HL-60 (cell line): ENCODE data around the gene FEZ2.

Source experiments
- DNase-seq, 2 experiments: peaks; one replicate each; pipeline ENCODE4 v3.0.0-alpha.2; 2010 to 2020; ENCODE audit warnings: low read depth in 1 of 2, low spot score in 1 of 2
- H3K27ac ChIP-seq: fragments of 250-450 bp; sonication (Bioruptor Pico); replicated peaks from 2 replicates; pipeline ENCODE4 v1.5.1; 2020; ENCODE audit warnings: mild to moderate bottlenecking, moderate library complexity
- H3K27me3 ChIP-seq: fragments of 250-450 bp; sonication (Bioruptor Pico); 2 replicates; pipeline ENCODE4 v1.5.1; 2021; ENCODE audit warnings: mild to moderate bottlenecking, moderate library complexity; ENCODE audit not compliant: insufficient read depth, poor library complexity, severe bottlenecking
- H3K4me3 ChIP-seq: replicated peaks from 2 replicates; pipeline ENCODE4 v1.5.1; 2011; ENCODE audit warnings: mild to moderate bottlenecking, control low read depth, low read length; ENCODE audit not compliant: insufficient read depth
- CTCF ChIP-seq: IDR thresholded peaks from one replicate; pipeline ENCODE4 v1.5.1; 2011; ENCODE audit warnings: low read length, control low read depth, inconsistent platforms; ENCODE audit not compliant: insufficient read depth
- GABPA ChIP-seq: IDR thresholded peaks from 2 replicates; pipeline ENCODE4 v1.6.1; 2012; ENCODE audit warnings: low read depth
- POLR2AphosphoS5 ChIP-seq: IDR thresholded peaks from 2 replicates; pipeline ENCODE4 v1.6.1; 2012; ENCODE audit warnings: low read depth
- SPI1 ChIP-seq: IDR thresholded peaks from 2 replicates; pipeline ENCODE4 v1.6.1; 2012; ENCODE audit warnings: low read depth, mild to moderate bottlenecking, borderline replicate concordance
- TF ChIP-seq, protein P1 (sequence below): IDR thresholded peaks from 2 replicates; pipeline ENCODE4 v1.6.1; 2012; ENCODE audit warnings: low read depth; ENCODE audit not compliant: insufficient replicate concordance

The FEZ2 gene

DNA sequence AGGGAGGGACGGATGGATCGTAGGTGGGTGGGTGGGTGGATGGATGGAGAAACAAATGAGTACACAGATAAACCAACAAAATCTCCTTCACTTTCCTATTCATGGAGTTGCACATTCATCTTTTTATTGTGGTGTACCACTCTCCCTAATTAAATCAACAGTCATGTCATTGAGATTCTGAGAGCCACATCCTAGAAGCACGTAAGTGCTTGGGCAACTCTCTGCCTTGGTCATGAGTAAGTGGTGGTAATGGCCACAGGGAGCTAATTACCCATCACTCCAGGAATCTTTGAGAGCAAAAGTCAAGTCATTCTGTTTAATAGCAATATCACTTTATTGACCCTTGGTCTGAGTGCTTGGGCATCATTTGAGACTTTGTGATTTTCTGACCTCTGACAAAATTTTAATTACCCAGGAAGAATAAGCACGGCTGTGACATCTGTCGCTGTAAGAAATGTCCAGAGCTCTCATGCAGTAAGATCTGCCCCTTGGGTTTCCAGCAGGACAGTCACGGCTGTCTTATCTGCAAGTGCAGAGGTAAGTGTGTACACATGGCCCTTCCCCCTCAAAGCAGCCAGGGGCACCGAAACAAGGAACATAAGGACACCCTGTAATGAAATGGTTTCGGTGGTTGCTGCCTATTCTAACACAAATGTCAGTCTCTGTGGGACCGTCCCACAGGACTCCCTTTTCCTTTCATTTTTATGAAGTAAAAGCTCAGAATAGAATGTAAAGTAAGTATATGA lies 85.9 kb downstream of the FEZ2 start:
- no peak for DNase-seq
- no peak for TF ChIP-seq GABPA
- TF ChIP-seq, protein P1, sequence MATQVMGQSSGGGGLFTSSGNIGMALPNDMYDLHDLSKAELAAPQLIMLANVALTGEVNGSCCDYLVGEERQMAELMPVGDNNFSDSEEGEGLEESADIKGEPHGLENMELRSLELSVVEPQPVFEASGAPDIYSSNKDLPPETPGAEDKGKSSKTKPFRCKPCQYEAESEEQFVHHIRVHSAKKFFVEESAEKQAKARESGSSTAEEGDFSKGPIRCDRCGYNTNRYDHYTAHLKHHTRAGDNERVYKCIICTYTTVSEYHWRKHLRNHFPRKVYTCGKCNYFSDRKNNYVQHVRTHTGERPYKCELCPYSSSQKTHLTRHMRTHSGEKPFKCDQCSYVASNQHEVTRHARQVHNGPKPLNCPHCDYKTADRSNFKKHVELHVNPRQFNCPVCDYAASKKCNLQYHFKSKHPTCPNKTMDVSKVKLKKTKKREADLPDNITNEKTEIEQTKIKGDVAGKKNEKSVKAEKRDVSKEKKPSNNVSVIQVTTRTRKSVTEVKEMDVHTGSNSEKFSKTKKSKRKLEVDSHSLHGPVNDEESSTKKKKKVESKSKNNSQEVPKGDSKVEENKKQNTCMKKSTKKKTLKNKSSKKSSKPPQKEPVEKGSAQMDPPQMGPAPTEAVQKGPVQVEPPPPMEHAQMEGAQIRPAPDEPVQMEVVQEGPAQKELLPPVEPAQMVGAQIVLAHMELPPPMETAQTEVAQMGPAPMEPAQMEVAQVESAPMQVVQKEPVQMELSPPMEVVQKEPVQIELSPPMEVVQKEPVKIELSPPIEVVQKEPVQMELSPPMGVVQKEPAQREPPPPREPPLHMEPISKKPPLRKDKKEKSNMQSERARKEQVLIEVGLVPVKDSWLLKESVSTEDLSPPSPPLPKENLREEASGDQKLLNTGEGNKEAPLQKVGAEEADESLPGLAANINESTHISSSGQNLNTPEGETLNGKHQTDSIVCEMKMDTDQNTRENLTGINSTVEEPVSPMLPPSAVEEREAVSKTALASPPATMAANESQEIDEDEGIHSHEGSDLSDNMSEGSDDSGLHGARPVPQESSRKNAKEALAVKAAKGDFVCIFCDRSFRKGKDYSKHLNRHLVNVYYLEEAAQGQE = no peak
- TF ChIP-seq CTCF = no peak
- no peak for TF ChIP-seq POLR2AphosphoS5
- TF ChIP-seq SPI1 = no peak

DNA sequence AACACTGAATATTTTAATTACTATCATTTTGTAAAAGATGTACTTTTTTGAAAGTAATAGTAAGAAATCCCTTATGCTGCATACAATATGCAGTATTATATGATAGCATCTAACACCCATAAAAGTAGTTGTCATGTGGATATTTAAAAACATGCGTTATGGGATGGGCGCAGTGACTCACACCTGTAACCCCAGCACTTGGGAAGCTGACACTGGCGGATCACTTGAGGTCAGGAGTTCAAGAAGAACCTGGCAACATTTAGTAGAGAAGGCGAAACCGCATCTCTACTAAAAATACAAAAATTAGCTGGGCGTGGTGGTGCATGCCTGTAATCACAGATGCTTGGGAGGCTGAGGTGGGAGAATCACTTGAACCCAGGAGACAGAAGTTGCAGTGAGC lies 88.9 kb downstream of the FEZ2 start:
- no peak for DNase-seq
- H3K4me3 ChIP-seq = no peak overlapping the region
- H3K27me3 ChIP-seq = no peaks in the 10 kb centered on the region
- TF ChIP-seq SPI1 = no peak
- TF ChIP-seq POLR2AphosphoS5 = no peak
- TF ChIP-seq CTCF = no peak
- TF ChIP-seq, protein P1 = no peak
- no peak for TF ChIP-seq GABPA
- no peak overlapping the region for H3K27ac ChIP-seq

More for the DNA sequence above, 85.9 kb downstream of the FEZ2 start:
- H3K27me3 ChIP-seq = no peaks in the 10 kb centered on the region
- H3K4me3 ChIP-seq = no peak overlapping the region
- H3K27ac ChIP-seq = no peak overlapping the region

GRCh38 chr2:36507408-36507812 lies 90.6 kb downstream of the FEZ2 start:
- no peak overlapping the region for H3K4me3 ChIP-seq
- H3K27me3 ChIP-seq = no peaks in the 10 kb centered on the region
- no peak overlapping the region for H3K27ac ChIP-seq
- TF ChIP-seq, protein P1 = no peak
- TF ChIP-seq GABPA = no peak
- no peak for TF ChIP-seq POLR2AphosphoS5
- TF ChIP-seq CTCF = peak; percentile 58
- no peak for TF ChIP-seq SPI1
- DNase-seq = peak in 1 of 2 experiments; percentile 53
